K562 treated with DMSO at 1 percent for 24 hours (cell line): ENCODE data around the gene NADK2. TPM values are rescaled to one million over a fixed set of nuclear protein-coding genes. Genes with fewer than 3 reads are reported as not detected.

Experiments
- total RNA-seq: library from RNA; unstranded; fragments of 300-600 nt; gene quantifications from 2 replicates; pipeline ENCODE4 v1.2.3, GENCODE V29; 2022; ENCODE audit warnings: low read depth; ENCODE audit not compliant: insufficient read depth

The NADK2 gene, protein sequence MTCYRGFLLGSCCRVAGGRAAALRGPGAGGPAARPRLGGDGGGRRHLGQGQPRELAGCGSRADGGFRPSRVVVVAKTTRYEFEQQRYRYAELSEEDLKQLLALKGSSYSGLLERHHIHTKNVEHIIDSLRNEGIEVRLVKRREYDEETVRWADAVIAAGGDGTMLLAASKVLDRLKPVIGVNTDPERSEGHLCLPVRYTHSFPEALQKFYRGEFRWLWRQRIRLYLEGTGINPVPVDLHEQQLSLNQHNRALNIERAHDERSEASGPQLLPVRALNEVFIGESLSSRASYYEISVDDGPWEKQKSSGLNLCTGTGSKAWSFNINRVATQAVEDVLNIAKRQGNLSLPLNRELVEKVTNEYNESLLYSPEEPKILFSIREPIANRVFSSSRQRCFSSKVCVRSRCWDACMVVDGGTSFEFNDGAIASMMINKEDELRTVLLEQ
- 11.1 and 14.5 TPM in 2 replicates for total RNA-seq

DNA sequence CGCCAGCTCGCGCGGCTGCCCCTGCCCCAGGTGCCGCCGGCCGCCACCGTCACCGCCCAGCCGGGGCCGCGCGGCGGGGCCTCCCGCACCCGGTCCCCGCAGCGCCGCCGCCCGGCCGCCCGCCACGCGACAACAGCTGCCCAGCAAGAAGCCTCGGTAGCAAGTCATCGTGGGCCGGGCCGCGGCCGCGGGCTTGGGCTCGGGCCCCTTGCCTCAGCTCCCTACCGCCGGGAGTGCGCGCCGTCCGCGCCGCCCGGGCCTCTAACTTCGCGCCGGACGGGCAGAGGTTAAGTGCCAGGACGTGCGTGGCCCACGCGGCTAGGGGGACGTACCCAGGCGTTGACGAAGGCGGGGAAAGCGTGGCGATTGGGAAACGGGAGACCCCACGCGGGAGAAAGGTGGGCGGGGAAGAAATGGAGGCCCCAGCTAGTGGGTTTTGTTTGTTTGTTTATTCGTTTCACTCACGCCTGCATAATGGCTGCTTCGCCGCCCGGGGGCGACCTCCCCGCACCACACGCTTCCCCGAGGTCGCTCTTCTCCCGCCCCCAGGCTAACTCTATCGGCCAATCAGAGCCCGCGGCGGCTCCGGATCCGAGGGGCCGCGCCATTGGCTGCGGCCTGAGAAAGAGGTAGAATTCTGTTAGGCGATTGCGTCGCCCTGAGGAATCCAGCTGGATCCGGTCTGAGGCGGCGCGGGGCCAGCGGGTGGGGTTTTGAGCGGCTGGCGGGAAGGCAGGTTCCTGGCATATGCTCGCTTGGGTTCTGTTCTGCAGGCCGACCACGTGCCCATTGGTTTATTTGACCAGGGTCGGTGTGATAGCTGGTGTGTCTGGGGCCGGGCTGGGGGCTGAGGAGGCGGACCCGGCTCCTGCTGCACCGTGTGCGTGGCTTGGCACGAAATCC lies at the start of gene NADK2:
NADK2 (minus strand) TSS at position 295 of the 903 bp plus-strand sequence; CDS start at position 168, 127 bp downstream.

DNA sequence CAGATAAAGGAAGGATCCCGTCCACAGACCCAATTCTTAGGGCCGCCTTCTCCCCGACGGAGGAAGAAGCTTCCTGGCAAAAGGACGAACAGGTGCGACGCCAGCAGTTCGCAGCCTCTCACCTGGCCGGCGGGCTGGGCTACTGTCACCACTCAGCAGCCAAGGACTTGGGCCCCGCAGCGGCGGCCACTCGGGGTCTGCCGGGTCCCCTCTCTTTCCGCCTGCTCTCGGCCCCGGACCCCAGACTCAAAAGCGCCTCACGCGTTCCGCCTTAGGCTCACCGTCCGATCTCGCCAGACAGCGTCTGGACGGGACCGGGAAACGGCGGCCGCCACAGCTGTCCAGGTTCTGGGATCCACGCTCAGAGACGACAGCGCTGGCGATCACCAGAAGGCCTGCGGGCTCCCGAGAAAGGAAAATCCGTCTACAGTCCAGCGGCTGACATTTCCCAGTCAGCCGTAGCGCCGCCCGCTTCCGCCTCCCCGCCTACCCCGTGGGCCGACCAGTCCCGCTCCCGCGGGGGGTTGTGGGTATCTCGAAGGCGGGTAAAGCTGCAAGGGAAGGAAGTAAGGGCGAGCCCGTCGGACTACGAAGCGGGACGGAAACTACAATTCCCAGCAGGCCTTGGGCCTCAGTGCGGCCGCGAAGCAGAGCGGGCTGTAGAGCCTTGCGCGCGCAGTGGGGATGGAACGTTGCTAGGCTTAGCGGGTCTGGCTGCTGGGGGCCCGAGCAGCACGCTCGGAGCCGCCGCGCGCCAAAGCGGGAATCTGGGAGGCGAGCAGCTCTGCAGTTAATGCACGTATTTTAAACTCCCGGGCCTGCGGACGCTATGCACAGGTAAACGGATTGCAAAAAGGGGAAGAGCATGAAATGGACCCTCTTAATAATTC lies 90.0 kb downstream of the NADK2 start, which contains the start of the genes LMBRD2 and SKP2:
LMBRD2 (minus strand) TSS at position 454 of the 890 bp plus-strand sequence. CDS start 8,538 bp downstream, outside the sequence.
SKP2 (plus strand) TSS at position 678 of the 890 bp plus-strand sequence; CDS start at position 830, 152 bp downstream.

Other genes with a start within 250 kb of the NADK2 start
- gene UGT3A2, start 175.0 kb downstream of the NADK2 start, total RNA-seq = not detected in 2 replicates
- gene LMBRD2, start 90.0 kb downstream of the NADK2 start, total RNA-seq = 3.4 and 4.5 TPM in 2 replicates
- 30.6 and 31.6 TPM in 2 replicates for gene SKP2, start 89.8 kb downstream of the NADK2 start, total RNA-seq
- gene RANBP3L, start 60.0 kb upstream of the NADK2 start, total RNA-seq = not detected in 2 replicates